DND-41 (cell line): ENCODE data around the gene ZNF134.

Experiments used
- CTCF ChIP-seq: IDR thresholded peaks from 2 replicates; pipeline ENCODE4 v1.5.1; 2012; ENCODE audit warnings: borderline replicate concordance, low read length, moderate library complexity, mild to moderate bottlenecking; ENCODE audit not compliant: poor library complexity, severe bottlenecking; ENCODE audit errors: extremely low read depth
- EZH2 ChIP-seq: IDR thresholded peaks from 3 replicates; pipeline ENCODE4 v1.6.1; 2012; ENCODE audit warnings: borderline replicate concordance, low read depth, mild to moderate bottlenecking, moderate library complexity, low read length, inconsistent platforms; ENCODE audit not compliant: severe bottlenecking

GRCh38 chr19:57606931-57607330, 7.1 kb upstream of the ZNF134 start:
- TF ChIP-seq CTCF (no peak), EZH2 (no peak)
